Measurements from ENCODE around the gene KRTAP19-7.

KRTAP19-7 gene

GRCh38 chr21:30561264-30561895 lies at the start of gene KRTAP19-7:
KRTAP19-7 (minus strand) TSS chr21:30561314; CDS start chr21:30561289, 25 bp downstream.
- no peak for DNase-seq

- DNase-seq: no peak
Observed at GRCh38 chr21:30605968-30606367, 44.9 kb upstream of the KRTAP19-7 start.

GRCh38 chr21:30600787-30601186 lies 39.7 kb upstream of the KRTAP19-7 start, which contains the start of gene KRTAP22-1:
KRTAP22-1 (plus strand) TSS chr21:30601087.
- no peak for DNase-seq

- DNase-seq: no peak
Observed at GRCh38 chr21:30598802-30599201, 37.7 kb upstream of the KRTAP19-7 start, which contains the start of gene KRTAP6-2. KRTAP6-2 (minus strand) TSS chr21:30598902; CDS start chr21:30598874, 28 bp downstream.

GRCh38 chr21:30592140-30592539 lies 31.0 kb upstream of the KRTAP19-7 start, which contains the start of gene KRTAP6-3:
KRTAP6-3 (plus strand) TSS chr21:30592440; CDS start chr21:30592446, 6 bp downstream.
- no peak for DNase-seq

- no peak for DNase-seq
Observed at GRCh38 chr21:30590297-30590696, 29.2 kb upstream of the KRTAP19-7 start, which contains the start of gene KRTAP22-2. KRTAP22-2 (minus strand) TSS chr21:30590397.

- no peak for DNase-seq
Observed at GRCh38 chr21:30582870-30583269, 21.8 kb upstream of the KRTAP19-7 start.

- no peak for DNase-seq
Observed at GRCh38 chr21:30580132-30580531, 19.0 kb upstream of the KRTAP19-7 start.

- no peak for DNase-seq
Observed at GRCh38 chr21:30579346-30579745, 18.2 kb upstream of the KRTAP19-7 start.

- no peak for DNase-seq
Observed at GRCh38 chr21:30577766-30578165, 16.7 kb upstream of the KRTAP19-7 start.

- DNase-seq: no peak
Observed at GRCh38 chr21:30567617-30568016, 6.5 kb upstream of the KRTAP19-7 start.

- DNase-seq: no peak
Observed at GRCh38 chr21:30563630-30564029, 2.5 kb upstream of the KRTAP19-7 start.

GRCh38 chr21:30563072-30563471 lies 2.0 kb upstream of the KRTAP19-7 start:
- DNase-seq: no peak

- no peak for DNase-seq
Observed at GRCh38 chr21:30561957-30562356, 843 bp upstream of the KRTAP19-7 start.

- no peak for DNase-seq
Observed at GRCh38 chr21:30555095-30555494, 6.0 kb downstream of the KRTAP19-7 start.

GRCh38 chr21:30552782-30553181 lies 8.3 kb downstream of the KRTAP19-7 start:
- DNase-seq: no peak

- DNase-seq: no peak
Observed at GRCh38 chr21:30541764-30542163, 19.4 kb downstream of the KRTAP19-7 start, which contains the start of gene KRTAP19-6. KRTAP19-6 (minus strand) TSS chr21:30541864; CDS start chr21:30541833, 31 bp downstream.

GRCh38 chr21:30518876-30519275 lies 42.2 kb downstream of the KRTAP19-7 start:
- no peak for DNase-seq

GRCh38 chr21:30515681-30516080 lies 45.4 kb downstream of the KRTAP19-7 start:
- no peak for DNase-seq

Measured in activated CD8-positive, alpha-beta memory T cell treated with anti-CD3 and anti-CD28 coated beads, Interleukin-2, amount 50 U/mL, for 4 hours (primary cell).